Loucy (cell line): Measurements from ENCODE around the gene ALDOB.

Experiments used
- CTCF ChIP-seq: fragments of 200-600 bp; sonication (generic); conservative IDR thresholded peaks from 2 replicates; pipeline ENCODE4 v1.5.1; 2014; ENCODE audit warnings: mild to moderate bottlenecking, antibody characterized with exemption, low read length
- EZH2phosphoT487 ChIP-seq: fragments of 200-600 bp; IDR thresholded peaks from 2 replicates; pipeline ENCODE4 v1.6.1; 2018; ENCODE audit warnings: antibody characterized with exemption, mild to moderate bottlenecking, moderate library complexity, borderline replicate concordance

- TF ChIP-seq CTCF = no peak
- TF ChIP-seq EZH2phosphoT487 = no peak
Measured at GRCh38 chr9:101453776-101454570, 18.4 kb upstream of the ALDOB start.
